ENCODE results near the gene TTC24. TPM values are rescaled to one million over a fixed set of nuclear protein-coding genes. Genes with fewer than 3 reads are reported as not detected.

TTC24 gene
- total RNA-seq, 1 experiment from 2014 or later, result not detected

- no peak for DNase-seq
- Mint-ChIP-seq H3K27me3 (ENCODE audit: unreplicated experiment) (no peaks in the 10 kb centered on the region), H3K4me1 (ENCODE audit: low read depth, unreplicated experiment) (peaks cover 14% of the 10 kb centered on the region), H3K36me3 (ENCODE audit: insufficient read depth, unreplicated experiment) (peaks cover 46% of the 10 kb centered on the region), H3K9me3 (ENCODE audit: low read depth, unreplicated experiment) (no peaks in the 10 kb centered on the region), H3K27ac (ENCODE audit: unreplicated experiment) (no peak overlapping the region), H3K4me3 (ENCODE audit: low read depth, unreplicated experiment) (no peak overlapping the region)
- no TSS peak for BruUV-seq (replicated peaks)
- intact Hi-C loops (cut with micrococcal nuclease; ENCODE audit: unreplicated experiment), result no loop called here
- TF ChIP-seq, protein P1, sequence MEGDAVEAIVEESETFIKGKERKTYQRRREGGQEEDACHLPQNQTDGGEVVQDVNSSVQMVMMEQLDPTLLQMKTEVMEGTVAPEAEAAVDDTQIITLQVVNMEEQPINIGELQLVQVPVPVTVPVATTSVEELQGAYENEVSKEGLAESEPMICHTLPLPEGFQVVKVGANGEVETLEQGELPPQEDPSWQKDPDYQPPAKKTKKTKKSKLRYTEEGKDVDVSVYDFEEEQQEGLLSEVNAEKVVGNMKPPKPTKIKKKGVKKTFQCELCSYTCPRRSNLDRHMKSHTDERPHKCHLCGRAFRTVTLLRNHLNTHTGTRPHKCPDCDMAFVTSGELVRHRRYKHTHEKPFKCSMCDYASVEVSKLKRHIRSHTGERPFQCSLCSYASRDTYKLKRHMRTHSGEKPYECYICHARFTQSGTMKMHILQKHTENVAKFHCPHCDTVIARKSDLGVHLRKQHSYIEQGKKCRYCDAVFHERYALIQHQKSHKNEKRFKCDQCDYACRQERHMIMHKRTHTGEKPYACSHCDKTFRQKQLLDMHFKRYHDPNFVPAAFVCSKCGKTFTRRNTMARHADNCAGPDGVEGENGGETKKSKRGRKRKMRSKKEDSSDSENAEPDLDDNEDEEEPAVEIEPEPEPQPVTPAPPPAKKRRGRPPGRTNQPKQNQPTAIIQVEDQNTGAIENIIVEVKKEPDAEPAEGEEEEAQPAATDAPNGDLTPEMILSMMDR (IDR thresholded peaks at IDR 0.05; ENCODE audit: unreplicated experiment), result no peak
- CTCF ChIA-PET, result interaction anchor here (0.8 kb wide), 1 partner anchor 29 kb away, joined by 6 read pairs; no protein-coding TSS in a partner anchor
These were observed 18.6 kb downstream of the TTC24 start for GRCh38 chr1:156598125-156598524.

DNA sequence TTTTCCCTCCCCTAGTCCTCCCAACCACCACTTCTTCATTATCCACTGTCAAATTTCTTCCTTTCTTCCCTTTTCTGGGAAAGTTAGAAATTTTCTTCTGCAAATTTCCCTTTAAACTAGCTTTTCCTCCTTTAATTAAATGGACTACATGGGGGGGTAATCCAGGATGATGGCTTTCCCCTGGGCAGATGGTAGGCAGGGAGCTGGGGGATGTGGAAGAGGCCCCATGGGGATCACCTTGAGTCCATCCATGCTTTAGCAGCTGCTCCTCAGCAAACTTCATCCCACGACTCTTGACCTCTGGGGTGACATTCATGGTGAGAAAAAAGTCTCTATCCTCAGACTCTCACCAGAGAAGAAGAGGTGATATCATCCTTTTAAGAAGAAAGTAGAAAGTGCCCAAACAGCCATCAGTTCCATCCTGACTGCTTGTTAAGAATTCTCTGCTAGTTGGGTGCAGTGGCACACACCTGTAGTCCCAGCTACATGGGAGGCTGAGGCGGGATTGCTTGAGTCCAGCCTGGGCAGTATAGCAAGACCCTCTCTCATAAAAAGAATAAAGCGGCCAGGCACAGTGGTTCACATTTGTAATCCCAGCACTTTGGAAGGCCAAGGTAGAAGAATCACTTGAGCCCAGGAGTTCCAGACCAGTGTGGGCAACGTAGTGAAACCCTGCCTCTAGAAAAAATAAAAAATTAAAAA, 19.4 kb downstream of the TTC24 start:
- DNase-seq, result no peak
- Mint-ChIP-seq H3K9me3 (ENCODE audit: low read depth, unreplicated experiment) (no peaks in the 10 kb centered on the region), H3K27ac (ENCODE audit: unreplicated experiment) (no peak overlapping the region), H3K4me1 (ENCODE audit: low read depth, unreplicated experiment) (peaks cover 14% of the 10 kb centered on the region), H3K36me3 (ENCODE audit: insufficient read depth, unreplicated experiment) (peaks cover 45% of the 10 kb centered on the region), H3K4me3 (ENCODE audit: low read depth, unreplicated experiment) (no peak overlapping the region), H3K27me3 (ENCODE audit: unreplicated experiment) (no peaks in the 10 kb centered on the region)
- TF ChIP-seq, protein P1 (IDR thresholded peaks at IDR 0.05; ENCODE audit: unreplicated experiment), result no peak
- no TSS peak for BruUV-seq (replicated peaks)
- intact Hi-C loops (cut with micrococcal nuclease; ENCODE audit: unreplicated experiment), result no loop called here
- CTCF ChIA-PET, result no interaction called here

DNA sequence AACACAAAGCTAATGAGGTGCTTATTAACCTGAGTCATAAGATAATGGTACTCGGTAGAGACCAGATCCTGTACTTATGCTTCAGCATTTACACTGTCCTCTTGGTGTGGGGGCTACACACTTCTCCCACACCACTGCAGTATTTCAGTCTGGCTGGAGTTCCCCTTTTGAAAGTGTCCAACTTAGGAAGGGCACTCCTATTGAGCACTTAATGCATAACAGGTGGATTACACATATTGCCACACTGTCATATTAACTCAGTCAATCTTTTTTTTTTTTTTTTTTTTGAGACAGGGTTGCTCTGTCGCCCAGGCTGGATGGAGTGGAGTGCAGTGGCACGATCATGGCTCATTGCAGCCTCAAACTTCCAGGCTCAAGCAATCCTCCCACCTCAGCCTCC, 20.3 kb downstream of the TTC24 start:
- BruUV-seq (replicated peaks), result no TSS peak
- Mint-ChIP-seq H3K36me3 (ENCODE audit: insufficient read depth, unreplicated experiment) (peaks cover 43% of the 10 kb centered on the region), H3K4me3 (ENCODE audit: low read depth, unreplicated experiment) (no peak overlapping the region), H3K4me1 (ENCODE audit: low read depth, unreplicated experiment) (peaks cover 14% of the 10 kb centered on the region), H3K27me3 (ENCODE audit: unreplicated experiment) (no peaks in the 10 kb centered on the region), H3K9me3 (ENCODE audit: low read depth, unreplicated experiment) (no peaks in the 10 kb centered on the region), H3K27ac (ENCODE audit: unreplicated experiment) (no peak overlapping the region)
- TF ChIP-seq, protein P1 (IDR thresholded peaks at IDR 0.05; ENCODE audit: unreplicated experiment), result no peak
- no peak for DNase-seq
- CTCF ChIA-PET, result interaction anchor here (0.6 kb wide), 1 partner anchor 8 kb away, joined by 3 read pairs; the partner anchor contains the start of gene NAXE
- intact Hi-C loops (cut with micrococcal nuclease; ENCODE audit: unreplicated experiment), result loop anchor here (2.0 kb wide), 1 partner anchor 143 kb away; no protein-coding TSS in a partner anchor

GRCh38 chr1:156600733-156601121, 21.2 kb downstream of the TTC24 start:
- Mint-ChIP-seq H3K4me3 (ENCODE audit: low read depth, unreplicated experiment) (peak overlapping the region; percentile 80), H3K27ac (ENCODE audit: unreplicated experiment) (peak overlapping the region; percentile 84), H3K27me3 (ENCODE audit: unreplicated experiment) (no peaks in the 10 kb centered on the region), H3K4me1 (ENCODE audit: low read depth, unreplicated experiment) (peaks cover 8% of the 10 kb centered on the region), H3K9me3 (ENCODE audit: low read depth, unreplicated experiment) (no peaks in the 10 kb centered on the region), H3K36me3 (ENCODE audit: insufficient read depth, unreplicated experiment) (peaks cover 38% of the 10 kb centered on the region)
- TF ChIP-seq, protein P1 (IDR thresholded peaks at IDR 0.05; ENCODE audit: unreplicated experiment), result no peak
- CTCF ChIA-PET, result interaction anchor here (1.1 kb wide), 1 partner anchor 14 kb away, joined by 3 read pairs; no protein-coding TSS in a partner anchor
- TSS peak; percentile 67 for BruUV-seq (replicated peaks)
- intact Hi-C loops (cut with micrococcal nuclease; ENCODE audit: unreplicated experiment), result loop anchor here (2.0 kb wide), 1 partner anchor 144 kb away; no protein-coding TSS in a partner anchor
- no peak for DNase-seq

Measured in Calu3 (cell line).